Smooth muscle cell (in vitro differentiated cells): ENCODE results near the gene GNG3. TPM values are rescaled to one million over a fixed set of nuclear protein-coding genes. Genes with fewer than 3 reads are reported as not detected.

Source experiments
- DNase-seq: peaks from one replicate; lab custom pipeline; 2025; ENCODE audit not compliant: unreplicated experiment; lab: John Stamatoyannopoulos, UW
- H2AFZ ChIP-seq: fragments of 200-600 bp; sonication (generic); 2 replicates; pipeline ENCODE4 v1.6.0; 2016; ENCODE audit warnings: antibody characterized with exemption, low read depth, mild to moderate bottlenecking
- H3F3A ChIP-seq: fragments of 200-600 bp; sonication (generic); 2 replicates; pipeline ENCODE4 v1.6.0; 2017; ENCODE audit warnings: antibody characterized with exemption, low read depth
- H3K27ac ChIP-seq: fragments of 200-600 bp; sonication (generic); 2 replicates; pipeline ENCODE4 v1.5.1; 2016; ENCODE audit warnings: low read depth, mild to moderate bottlenecking
- H3K27me3 ChIP-seq: fragments of 200-600 bp; sonication (generic); 2 replicates; pipeline ENCODE4 v1.6.1; 2016; ENCODE audit warnings: low read depth, mild to moderate bottlenecking
- H3K36me3 ChIP-seq: fragments of 200-600 bp; sonication (generic); 2 replicates; pipeline ENCODE4 v1.5.1; 2016; ENCODE audit warnings: low read depth
- H3K4me1 ChIP-seq: fragments of 200-600 bp; sonication (generic); 2 replicates; pipeline ENCODE4 v1.5.1; 2016; ENCODE audit warnings: low read depth
- H3K4me2 ChIP-seq: fragments of 200-600 bp; sonication (generic); 2 replicates; pipeline ENCODE4 v1.6.0; 2016; ENCODE audit warnings: mild to moderate bottlenecking
- H3K4me3 ChIP-seq: fragments of 200-600 bp; sonication (generic); 2 replicates; pipeline ENCODE4 v1.5.1; 2016; ENCODE audit warnings: mild to moderate bottlenecking
- H3K79me2 ChIP-seq: fragments of 200-600 bp; sonication (generic); 2 replicates; pipeline ENCODE4 v1.6.0; 2016; ENCODE audit warnings: low read depth, mild to moderate bottlenecking
- H3K9ac ChIP-seq: fragments of 200-600 bp; sonication (generic); 2 replicates; pipeline ENCODE4 v1.6.0; 2016; ENCODE audit warnings: low read depth
- H3K9me3 ChIP-seq: fragments of 200-600 bp; sonication (generic); replicated peaks from 2 replicates; pipeline ENCODE4 v1.5.1; 2016; ENCODE audit warnings: low read depth
- H4K20me1 ChIP-seq: fragments of 200-600 bp; sonication (generic); 2 replicates; pipeline ENCODE4 v1.6.0; 2016; ENCODE audit warnings: low read depth
- CTCF ChIP-seq: fragments of 200-600 bp; sonication (generic); IDR thresholded peaks from 2 replicates; pipeline ENCODE4 v1.5.1; 2017; ENCODE audit warnings: borderline replicate concordance, mild to moderate bottlenecking, antibody characterized with exemption; ENCODE audit not compliant: insufficient read depth, poor library complexity, severe bottlenecking
- WGBS: methylation state at CpG from one replicate; pipeline ENCODE4 v1.1.7; 2016; ENCODE audit warnings: low lambda C conversion rate; 5-methylcytosine and 5-hydroxymethylcytosine counted together
- polyA plus RNA-seq: library from polyadenylated mRNA; unstranded; fragments of >200 nt; fragmentation: Nextera tagmentation; extraction: Ambion mirVana; gene quantifications from 2 replicates; pipeline ENCODE4 v1.2.1, GENCODE V29; 2016
- total RNA-seq: library from RNA; depleted of rRNA; stranded (reverse); fragments of >200 nt; gene quantifications from 2 replicates; pipeline ENCODE4 v1.2.3, GENCODE V29; 2014

Gene GNG3
- total and polyA plus RNA-seq, 2 experiments from 2014 or later, result 0.18 TPM; not detected in 1

GRCh38 chr11:62752177-62752785 lies 44.8 kb downstream of the GNG3 start:
- H4K20me1 ChIP-seq, result no peaks in the 10 kb centered on the region
- WGBS, result 99% methylated on average over 14 of the region's 14 CpGs
- H3K79me2 ChIP-seq, result peaks cover 21% of the 10 kb centered on the region
- H2AFZ ChIP-seq, result no peak overlapping the region
- DNase-seq, result no peak
- no peak overlapping the region for H3K4me3 ChIP-seq
- H3K9me3 ChIP-seq, result no peaks in the 10 kb centered on the region
- H3K27ac ChIP-seq, result no peak overlapping the region
- H3K4me2 ChIP-seq, result no peak overlapping the region
- no peaks in the 10 kb centered on the region for H3K36me3 ChIP-seq
- H3F3A ChIP-seq, result peaks cover 11% of the 10 kb centered on the region
- no peak for TF ChIP-seq CTCF
- H3K27me3 ChIP-seq, result no peaks in the 10 kb centered on the region
- no peak overlapping the region for H3K9ac ChIP-seq
- H3K4me1 ChIP-seq, result no peaks in the 10 kb centered on the region

DNA sequence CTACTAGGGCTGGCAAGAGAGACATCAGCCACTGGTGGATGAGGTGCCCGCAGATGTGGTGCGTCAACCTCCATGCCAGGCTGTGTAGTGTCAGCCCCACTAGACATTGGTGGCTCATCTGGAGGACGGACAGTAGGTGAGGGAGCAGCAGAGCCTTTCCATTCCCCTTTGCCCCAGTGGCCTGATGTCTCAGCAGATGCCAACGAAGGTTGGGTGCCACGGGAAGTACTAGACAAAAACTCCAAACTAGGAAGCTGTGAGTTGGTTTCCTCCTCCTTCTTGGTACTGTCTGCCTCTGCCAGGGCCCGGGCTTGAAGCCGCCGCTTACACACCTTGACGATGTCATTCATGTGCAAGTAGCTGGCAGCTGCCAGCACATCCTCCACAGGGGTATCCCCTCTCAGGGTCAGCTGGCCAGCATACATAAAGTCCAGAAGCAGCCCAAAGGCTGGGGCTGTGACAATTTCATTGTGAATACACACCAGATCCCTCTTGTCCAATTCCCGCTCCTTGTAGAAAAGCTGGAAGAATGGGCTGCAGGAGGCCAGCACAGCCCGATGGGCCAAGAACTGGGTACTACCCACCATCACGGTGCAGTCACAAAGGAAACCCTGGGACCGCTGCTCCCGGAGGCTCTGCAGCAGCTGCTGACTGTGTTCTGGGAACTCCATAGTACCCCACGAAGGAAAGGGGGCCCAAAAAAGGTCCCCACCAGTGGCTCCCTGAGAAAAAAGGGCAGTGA lies 45.7 kb downstream of the GNG3 start:
- Histone ChIP-seq H3K27me3 (no peaks in the 10 kb centered on the region), H3K4me1 (no peaks in the 10 kb centered on the region), H3F3A (peaks cover 2% of the 10 kb centered on the region), H2AFZ (peak overlapping the region; percentile 97), H4K20me1 (no peaks in the 10 kb centered on the region), H3K4me3 (peak overlapping the region; percentile 81), H3K9me3 (no peaks in the 10 kb centered on the region), H3K4me2 (peak overlapping the region; percentile 82), H3K36me3 (no peaks in the 10 kb centered on the region), H3K9ac (no peak overlapping the region), H3K79me2 (peaks cover 21% of the 10 kb centered on the region), H3K27ac (no peak overlapping the region)
- no peak for TF ChIP-seq CTCF
- WGBS, result 92% methylated on average over 15 of the region's 15 CpGs
- no peak for DNase-seq

GRCh38 chr11:62753736-62754603 lies 46.5 kb downstream of the GNG3 start, which contains the start of gene ZBTB3:
TSS of gene ZBTB3 (minus strand) at chr11:62754160. CDS start at chr11:62753664, 496 bp downstream.
- 1% methylated on average over 46 of the region's 47 CpGs for WGBS

More at GRCh38 chr11:62753736-62754603, 46.5 kb downstream of the GNG3 start, which contains the start of gene ZBTB3:
- Histone ChIP-seq H2AFZ (peak within 1 kb of the TSS; percentile 97), H3K36me3 (no peaks in the 10 kb centered on the region), H3K27me3 (no peaks in the 10 kb centered on the region), H3K4me1 (no peaks in the 10 kb centered on the region), H3K4me3 (peak within 1 kb of the TSS; percentile 81), H3K4me2 (peak within 1 kb of the TSS; percentile 82), H3K9ac (peak within 1 kb of the TSS; percentile 75), H3F3A (no peaks in the 10 kb centered on the region), H3K9me3 (no peaks in the 10 kb centered on the region), H4K20me1 (no peaks in the 10 kb centered on the region), H3K27ac (peak within 1 kb of the TSS; percentile 73), H3K79me2 (peaks cover 21% of the 10 kb centered on the region)
- DNase-seq, result peak; percentile 95
- no peak for TF ChIP-seq CTCF
